ENCODE results near the gene MAPKAP1. TPM values are rescaled to one million over a fixed set of nuclear protein-coding genes. Genes with fewer than 3 reads are reported as not detected.

MAPKAP1 gene
- total and polyA plus RNA-seq, 2 experiments from 2014 or later = 68.4 to 98.5 TPM

DNA sequence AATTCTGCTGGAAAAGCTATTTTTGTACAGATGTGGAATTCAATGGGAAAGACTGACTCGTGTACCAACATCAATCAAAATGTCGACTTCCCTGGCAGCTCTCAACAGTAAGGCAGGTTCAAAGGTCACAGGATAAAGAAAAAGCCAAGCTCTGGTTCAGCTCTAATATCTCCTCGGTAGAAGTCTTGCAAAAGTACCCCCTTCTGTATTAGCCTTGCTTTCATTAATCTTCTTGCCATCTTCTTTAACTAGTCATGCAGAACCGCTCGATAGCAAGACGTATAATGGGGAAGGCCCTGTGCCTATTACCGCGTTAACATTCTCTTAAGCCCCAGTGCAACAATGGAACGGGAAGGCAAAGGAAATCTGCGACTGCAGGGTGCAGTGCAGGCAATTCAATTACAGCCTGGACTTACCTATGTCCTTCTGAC lies 244.1 kb downstream of the MAPKAP1 start:
- H3K4me3 Mint-ChIP-seq = no peak overlapping the region
- no peaks in the 10 kb centered on the region for H3K27me3 ChIP-seq (ENCODE audit: insufficient read depth)

DNA sequence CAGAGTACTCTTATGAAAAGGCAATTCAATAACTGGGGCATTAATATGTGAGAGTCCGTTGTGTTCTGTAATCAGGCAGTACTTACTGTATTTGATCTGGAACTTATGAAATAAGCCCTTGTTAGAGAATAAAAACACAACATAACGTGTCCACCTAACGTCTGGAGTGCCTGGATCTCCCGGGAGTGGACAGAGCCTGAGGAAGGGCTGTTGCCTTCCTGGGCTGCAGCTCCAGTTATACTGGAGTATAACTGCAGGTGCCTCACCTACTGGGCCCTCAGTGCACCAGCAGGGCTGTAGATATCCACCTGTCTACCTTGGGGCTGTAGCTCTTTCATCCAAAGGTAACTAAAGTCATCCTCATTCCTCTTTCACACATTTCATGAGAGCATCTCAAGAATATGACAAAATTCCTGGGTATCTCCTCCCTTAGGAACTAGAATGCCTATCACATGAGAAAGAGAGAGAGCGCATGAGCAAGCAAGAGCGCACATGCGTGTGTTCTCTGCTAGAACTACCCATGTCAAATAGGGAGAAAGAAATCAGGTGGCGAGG lies 245.3 kb downstream of the MAPKAP1 start:
- Mint-ChIP-seq H3K4me3 (no peak overlapping the region), H3K36me3 (ENCODE audit: low read depth) (peaks cover 44% of the 10 kb centered on the region), H3K27ac (no peak overlapping the region), H3K4me1 (no peaks in the 10 kb centered on the region), H3K27me3 (ENCODE audit: insufficient read depth, low read depth, poor library complexity) (peaks cover 4% of the 10 kb centered on the region), H3K9me3 (peaks cover 38% of the 10 kb centered on the region)
- DNase-seq (ENCODE audit: low spot score) (no peak), ATAC-seq (no peak)
- no peaks in the 10 kb centered on the region for H4K20me1 ChIP-seq (replicated peaks; ENCODE audit: insufficient read depth)
- H3K4me2 ChIP-seq = no peak overlapping the region
- no peaks in the 10 kb centered on the region for H3K79me2 ChIP-seq (replicated peaks; ENCODE audit: insufficient read depth)
- H3F3A ChIP-seq (replicated peaks; ENCODE audit: low read depth) = no peaks in the 10 kb centered on the region
- no peak overlapping the region for H3K4me3 ChIP-seq
- H3K9me2 ChIP-seq (ENCODE audit: insufficient read depth) = 0 out of 2 replicates have a peak, but pooled peaks cover 3% of the 10 kb centered on the region
- H3K36me3 ChIP-seq (ENCODE audit: insufficient read depth) = peaks cover 14% of the 10 kb centered on the region
- 0 out of 2 replicates have a peak overlapping the region, but pooled peaks have one; percentile 32 for H3K27ac ChIP-seq (ENCODE audit: low read depth)
- H2AFZ ChIP-seq = no peak overlapping the region
- no peaks in the 10 kb centered on the region for H3K4me1 ChIP-seq (ENCODE audit: insufficient read depth)
- H3K27me3 ChIP-seq (ENCODE audit: insufficient read depth) = no peaks in the 10 kb centered on the region
- TF ChIP-seq EZH2 (IDR thresholded peaks at IDR 0.05; ENCODE audit: low read depth, unreplicated experiment) = no peak
- TF ChIP-seq JUNB (IDR thresholded peaks at IDR 0.05; ENCODE audit: unreplicated experiment) = no peak
- TF ChIP-seq ZNF462 (CRISPR knock-in tag; IDR thresholded peaks at IDR 0.05) = no peak
- no peak for TF ChIP-seq STAT1 (IDR thresholded peaks at IDR 0.05; ENCODE audit: unreplicated experiment)
- no peak for TF ChIP-seq ETS1 (IDR thresholded peaks at IDR 0.05)

More for the DNA sequence above, 244.1 kb downstream of the MAPKAP1 start:
- Histone ChIP-seq H3K4me1 (ENCODE audit: insufficient read depth) (no peaks in the 10 kb centered on the region), H4K20me1 (replicated peaks; ENCODE audit: insufficient read depth) (no peaks in the 10 kb centered on the region; the same call in 1 of the 2 replicates), H3K4me2 (no peak overlapping the region), H2AFZ (no peak overlapping the region), H3K79me2 (replicated peaks; ENCODE audit: insufficient read depth) (no peaks in the 10 kb centered on the region), H3K4me3 (no peak overlapping the region), H3K9me2 (ENCODE audit: insufficient read depth) (no peaks in the 10 kb centered on the region), H3K36me3 (ENCODE audit: insufficient read depth) (peaks cover 7% of the 10 kb centered on the region), H3F3A (replicated peaks; ENCODE audit: low read depth) (no peaks in the 10 kb centered on the region), H3K27ac (ENCODE audit: low read depth) (no peak overlapping the region)
- H3K4me1 Mint-ChIP-seq = no peaks in the 10 kb centered on the region
- H3K27ac Mint-ChIP-seq = no peak overlapping the region
- ATAC-seq (no peak; the same call in 2 of the 3 replicates), DNase-seq (ENCODE audit: low spot score) (no peak)
- peaks cover 4% of the 10 kb centered on the region for H3K27me3 Mint-ChIP-seq (ENCODE audit: insufficient read depth, low read depth, poor library complexity)
- H3K36me3 Mint-ChIP-seq (ENCODE audit: low read depth) = peaks cover 33% of the 10 kb centered on the region
- peaks cover 26% of the 10 kb centered on the region for H3K9me3 Mint-ChIP-seq
- TF ChIP-seq CREB1 (CRISPR knock-in tag; IDR thresholded peaks at IDR 0.05; ENCODE audit: low read depth) (no peak), NANOG (IDR thresholded peaks at IDR 0.05; ENCODE audit: borderline replicate concordance) (no peak), EZH2 (IDR thresholded peaks at IDR 0.05; ENCODE audit: low read depth, unreplicated experiment) (no peak), ZNF331 (CRISPR knock-in tag; IDR thresholded peaks at IDR 0.05; ENCODE audit: low read depth) (no peak), EZH2phosphoT487 (IDR thresholded peaks at IDR 0.05; ENCODE audit: unreplicated experiment) (no peak)
- TF ChIP-seq, protein P1, sequence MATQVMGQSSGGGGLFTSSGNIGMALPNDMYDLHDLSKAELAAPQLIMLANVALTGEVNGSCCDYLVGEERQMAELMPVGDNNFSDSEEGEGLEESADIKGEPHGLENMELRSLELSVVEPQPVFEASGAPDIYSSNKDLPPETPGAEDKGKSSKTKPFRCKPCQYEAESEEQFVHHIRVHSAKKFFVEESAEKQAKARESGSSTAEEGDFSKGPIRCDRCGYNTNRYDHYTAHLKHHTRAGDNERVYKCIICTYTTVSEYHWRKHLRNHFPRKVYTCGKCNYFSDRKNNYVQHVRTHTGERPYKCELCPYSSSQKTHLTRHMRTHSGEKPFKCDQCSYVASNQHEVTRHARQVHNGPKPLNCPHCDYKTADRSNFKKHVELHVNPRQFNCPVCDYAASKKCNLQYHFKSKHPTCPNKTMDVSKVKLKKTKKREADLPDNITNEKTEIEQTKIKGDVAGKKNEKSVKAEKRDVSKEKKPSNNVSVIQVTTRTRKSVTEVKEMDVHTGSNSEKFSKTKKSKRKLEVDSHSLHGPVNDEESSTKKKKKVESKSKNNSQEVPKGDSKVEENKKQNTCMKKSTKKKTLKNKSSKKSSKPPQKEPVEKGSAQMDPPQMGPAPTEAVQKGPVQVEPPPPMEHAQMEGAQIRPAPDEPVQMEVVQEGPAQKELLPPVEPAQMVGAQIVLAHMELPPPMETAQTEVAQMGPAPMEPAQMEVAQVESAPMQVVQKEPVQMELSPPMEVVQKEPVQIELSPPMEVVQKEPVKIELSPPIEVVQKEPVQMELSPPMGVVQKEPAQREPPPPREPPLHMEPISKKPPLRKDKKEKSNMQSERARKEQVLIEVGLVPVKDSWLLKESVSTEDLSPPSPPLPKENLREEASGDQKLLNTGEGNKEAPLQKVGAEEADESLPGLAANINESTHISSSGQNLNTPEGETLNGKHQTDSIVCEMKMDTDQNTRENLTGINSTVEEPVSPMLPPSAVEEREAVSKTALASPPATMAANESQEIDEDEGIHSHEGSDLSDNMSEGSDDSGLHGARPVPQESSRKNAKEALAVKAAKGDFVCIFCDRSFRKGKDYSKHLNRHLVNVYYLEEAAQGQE (IDR thresholded peaks at IDR 0.05; ENCODE audit: unreplicated experiment) = no peak

Data from GM23338 (cell line).